H1 (cell line): Measurements from ENCODE around the gene KATNIP. TPM values are rescaled to one million over a fixed set of nuclear protein-coding genes. Genes with fewer than 3 reads are reported as not detected.

Experiments
- BCL11A ChIP-seq, 2 experiments: IDR thresholded peaks; one replicate each; pipeline ENCODE4 v1.6.1; 2011; ENCODE audit warnings: low read depth in 2 of 2, low read length in 2 of 2, mild to moderate bottlenecking in 2 of 2
- GTF2F1 ChIP-seq: IDR thresholded peaks from 2 replicates; pipeline ENCODE4 v1.6.1; 2012; ENCODE audit warnings: low read depth, low read length, improper control_type of control experiment, borderline replicate concordance
- MAFK ChIP-seq: IDR thresholded peaks from 2 replicates; pipeline ENCODE4 v1.6.1; 2012; ENCODE audit warnings: low read depth, mild to moderate bottlenecking, improper control_type of control experiment, low read length
- POLR2A ChIP-seq, 2 experiments: IDR thresholded peaks; 1 replicate in 1 of 2; 2 replicates in 1 of 2; pipeline ENCODE4 v1.6.1; 2011; ENCODE audit warnings: low read depth in 2 of 2, low read length in 2 of 2, mild to moderate bottlenecking in 2 of 2; ENCODE audit errors: control extremely low read depth in 1 of 2
- SIN3A ChIP-seq, 2 experiments: IDR thresholded peaks in 1 of 2; conservative IDR thresholded peaks in 1 of 2; 2 replicates each; pipeline ENCODE4 v1.6.1; 2011 to 2012; ENCODE audit warnings: low read length in 2 of 2, improper control_type of control experiment in 1 of 2, low read depth in 1 of 2, mild to moderate bottlenecking in 1 of 2
- SP4 ChIP-seq: IDR thresholded peaks from 2 replicates; pipeline ENCODE4 v1.6.1; 2012; ENCODE audit warnings: low read length, inconsistent platforms
- TAF1 ChIP-seq: IDR thresholded peaks from 2 replicates; pipeline ENCODE4 v1.6.1; 2011; ENCODE audit warnings: mild to moderate bottlenecking, low read depth, low read length
- polyA plus RNA-seq, 7 experiments: library from polyadenylated mRNA; depleted of rRNA in 3 of 7; stranded (reverse) in 5 of 7; unstranded in 2 of 7; fragments of >200 nt in 5 of 7; fragments of 200-250 nt in 2 of 7; gene quantifications; 1 replicate in 5 of 7; 2 replicates in 1 of 7; 4 replicates in 1 of 7; pipeline versions ENCODE4 v1.2.1 to v1.2.3, GENCODE V29; 2011 to 2013; ENCODE audit warnings: missing spikeins in 2 of 7, mixed read lengths in 2 of 7
- total RNA-seq: library from RNA; stranded (reverse); fragmentation: NEBNext Ultra II Directional; extraction: Animal tissue kit (Norgen Biotek cat#: 25700); gene quantifications from 2 replicates; pipeline ENCODE4 v1.2.1, GENCODE V29; 2021
- TF ChIP-seq, protein P1 (sequence below): IDR thresholded peaks from 2 replicates; pipeline ENCODE4 v1.6.1; 2012; ENCODE audit warnings: inconsistent platforms

KATNIP gene
- total and polyA plus RNA-seq, 2 of the 8 experiments (the other 6 are each of a cell fraction or from before 2014, with no cell fraction given): 7.9 to 20.0 TPM

- TF ChIP-seq, protein P1, sequence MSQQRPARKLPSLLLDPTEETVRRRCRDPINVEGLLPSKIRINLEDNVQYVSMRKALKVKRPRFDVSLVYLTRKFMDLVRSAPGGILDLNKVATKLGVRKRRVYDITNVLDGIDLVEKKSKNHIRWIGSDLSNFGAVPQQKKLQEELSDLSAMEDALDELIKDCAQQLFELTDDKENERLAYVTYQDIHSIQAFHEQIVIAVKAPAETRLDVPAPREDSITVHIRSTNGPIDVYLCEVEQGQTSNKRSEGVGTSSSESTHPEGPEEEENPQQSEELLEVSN: no peak
- no peak for TF ChIP-seq POLR2A (IDR thresholded peaks at IDR 0.05; ENCODE audit: control extremely low read depth in 1 of 2, low read depth in 2 of 2, low read length in 2 of 2)
- no peak for TF ChIP-seq SP4
- TF ChIP-seq MAFK: no peak
- no peak for TF ChIP-seq BCL11A (IDR thresholded peaks at IDR 0.05; ENCODE audit: low read depth in 2 of 2, low read length in 2 of 2)
- TF ChIP-seq SIN3A (conservative IDR thresholded peaks at IDR 0.05 in 1 of 2, IDR thresholded peaks at IDR 0.05 in 1 of 2; ENCODE audit: low read depth in 1 of 2, low read length in 2 of 2): no peak
- TF ChIP-seq GTF2F1: no peak
- TF ChIP-seq TAF1: no peak
Observed at GRCh38 chr16:27583634-27584033, 33.7 kb downstream of the KATNIP start (continued).
